H9 (cell line): ENCODE data around the gene PNMA5. TPM values are rescaled to one million over a fixed set of nuclear protein-coding genes. Genes with fewer than 3 reads are reported as not detected.

Source experiments
- DNase-seq: peaks from one replicate; pipeline ENCODE4 v3.0.0-alpha.2; 2017
- H2AFZ ChIP-seq: one replicate; pipeline ENCODE4 v1.6.1; 2013; ENCODE audit warnings: mild to moderate bottlenecking, low read length, control low read depth, moderate library complexity
- H2AK5ac ChIP-seq: 2 replicates; pipeline ENCODE4 v1.6.1; 2013; ENCODE audit warnings: low read length, control low read depth, mixed read lengths; ENCODE audit not compliant: insufficient read length
- H2BK120ac ChIP-seq: one replicate; pipeline ENCODE4 v1.6.1; 2013; ENCODE audit warnings: low read depth, mild to moderate bottlenecking, low read length, control low read depth, inconsistent platforms; ENCODE audit not compliant: poor library complexity, severe bottlenecking
- H2BK12ac ChIP-seq: 2 replicates; pipeline ENCODE4 v1.6.1; 2013; ENCODE audit warnings: low read length, control low read depth, mixed read lengths, low read depth; ENCODE audit not compliant: insufficient read length
- H2BK15ac ChIP-seq: 2 replicates; pipeline ENCODE4 v1.6.1; 2013; ENCODE audit warnings: low read depth, low read length, control low read depth
- H2BK20ac ChIP-seq: one replicate; pipeline ENCODE4 v1.6.1; 2013; ENCODE audit warnings: low read depth, mild to moderate bottlenecking, low read length, control low read depth, inconsistent platforms; ENCODE audit not compliant: poor library complexity, severe bottlenecking
- H2BK5ac ChIP-seq: 2 replicates; pipeline ENCODE4 v1.6.1; 2013; ENCODE audit warnings: low read length, control low read depth, mixed read lengths; ENCODE audit not compliant: insufficient read length
- H3K14ac ChIP-seq: 2 replicates; pipeline ENCODE4 v1.6.1; 2013; ENCODE audit warnings: low read length, control low read depth; ENCODE audit not compliant: insufficient read depth
- H3K18ac ChIP-seq: 2 replicates; pipeline ENCODE4 v1.6.1; 2013; ENCODE audit warnings: low read depth, mild to moderate bottlenecking, mixed read lengths, low read length, control low read depth; ENCODE audit not compliant: insufficient read length
- H3K23ac ChIP-seq: 2 replicates; pipeline ENCODE4 v1.6.1; 2013; ENCODE audit warnings: low read length, control low read depth, mixed read lengths, low read depth; ENCODE audit not compliant: insufficient read length
- H3K23me2 ChIP-seq: 2 replicates; pipeline ENCODE4 v1.6.1; 2013; ENCODE audit warnings: low read depth, mild to moderate bottlenecking, mixed read lengths, low read length, control low read depth; ENCODE audit not compliant: insufficient read length, poor library complexity, severe bottlenecking
- H3K27ac ChIP-seq: 2 replicates; pipeline ENCODE4 v1.5.1; 2013; ENCODE audit warnings: low read length, control low read depth, mixed read lengths, low read depth; ENCODE audit not compliant: insufficient read length
- H3K27me3 ChIP-seq: 2 replicates; pipeline ENCODE4 v1.6.1; 2013; ENCODE audit warnings: low read length, control low read depth, inconsistent platforms; ENCODE audit not compliant: insufficient read depth
- H3K4ac ChIP-seq: 2 replicates; pipeline ENCODE4 v1.6.1; 2013; ENCODE audit warnings: low read depth, mild to moderate bottlenecking, control low read depth, inconsistent platforms, low read length, moderate library complexity
- H3K4me1 ChIP-seq: 2 replicates; pipeline ENCODE4 v1.6.1; 2013; ENCODE audit warnings: low read length, control low read depth, inconsistent platforms; ENCODE audit not compliant: insufficient read depth
- H3K4me2 ChIP-seq: 2 replicates; pipeline ENCODE4 v1.6.1; 2013; ENCODE audit warnings: low read length, control low read depth, mixed read lengths; ENCODE audit not compliant: insufficient read length, insufficient read depth
- H3K56ac ChIP-seq: 2 replicates; pipeline ENCODE4 v1.6.1; 2013; ENCODE audit warnings: low read depth, mild to moderate bottlenecking, mixed read lengths, low read length, control low read depth; ENCODE audit not compliant: insufficient read length
- H3K79me1 ChIP-seq: 2 replicates; pipeline ENCODE4 v1.6.1; 2013; ENCODE audit warnings: low read depth, mild to moderate bottlenecking, moderate library complexity, low read length, control low read depth, inconsistent platforms; ENCODE audit not compliant: insufficient read depth, poor library complexity, severe bottlenecking
- H3K79me2 ChIP-seq: 2 replicates; pipeline ENCODE4 v1.6.1; 2013; ENCODE audit warnings: low read length, control low read depth, inconsistent platforms; ENCODE audit not compliant: insufficient read depth
- H3K9ac ChIP-seq: 2 replicates; pipeline ENCODE4 v1.6.1; 2013; ENCODE audit warnings: low read length, control low read depth, mixed read lengths; ENCODE audit not compliant: insufficient read length; ENCODE audit errors: extremely low read depth
- H3K9me3 ChIP-seq: one replicate; pipeline ENCODE4 v1.6.1; 2013; ENCODE audit warnings: low read depth, low read length, inconsistent platforms; ENCODE audit not compliant: control insufficient read depth
- H3T11ph ChIP-seq: one replicate; pipeline ENCODE4 v1.6.1; 2013; ENCODE audit warnings: mild to moderate bottlenecking, low read length, control low read depth, inconsistent platforms
- H4K20me1 ChIP-seq: one replicate; pipeline ENCODE4 v1.6.1; 2013; ENCODE audit not compliant: control insufficient read depth, insufficient read length, insufficient read depth
- H4K5ac ChIP-seq: 2 replicates; pipeline ENCODE4 v1.6.1; 2013; ENCODE audit warnings: low read depth, mild to moderate bottlenecking, mixed read lengths, low read length, control low read depth; ENCODE audit not compliant: insufficient read length
- H4K8ac ChIP-seq: replicated peaks from 2 replicates; pipeline ENCODE4 v1.6.1; 2013; ENCODE audit warnings: low read length, control low read depth, mixed read lengths, low read depth; ENCODE audit not compliant: insufficient read length
- H4K91ac ChIP-seq: 2 replicates; pipeline ENCODE4 v1.6.1; 2013; ENCODE audit warnings: low read depth, mild to moderate bottlenecking, moderate library complexity, mixed read lengths, low read length, control low read depth; ENCODE audit not compliant: insufficient read length
- H3K27ac Mint-ChIP-seq, 3 experiments: 2 replicates in 2 of 3; 3 replicates in 1 of 3; pipeline ENCODE4 v1.8.0; 2020 to 2021; ENCODE audit warnings: mixed read lengths in 3 of 3, mild to moderate bottlenecking in 1 of 3, moderate library complexity in 1 of 3
- H3K27me3 Mint-ChIP-seq: 2 replicates; pipeline ENCODE4 v1.8.0; 2021; ENCODE audit warnings: low read depth, mild to moderate bottlenecking, moderate library complexity, mixed read lengths
- H3K36me3 Mint-ChIP-seq, 3 experiments: 2 replicates in 2 of 3; 3 replicates in 1 of 3; pipeline ENCODE4 v1.8.0; 2020 to 2021; ENCODE audit warnings: low read depth in 3 of 3, mixed read lengths in 3 of 3; ENCODE audit not compliant: insufficient read depth in 1 of 3
- H3K4me1 Mint-ChIP-seq, 2 experiments: 2 replicates each; pipeline ENCODE4 v1.8.0; 2020; ENCODE audit warnings: mixed read lengths in 2 of 2
- H3K4me3 Mint-ChIP-seq, 2 experiments: 2 replicates in 1 of 2; 3 replicates in 1 of 2; pipeline ENCODE4 v1.8.0; 2020 to 2021; ENCODE audit warnings: mild to moderate bottlenecking in 2 of 2, mixed read lengths in 2 of 2, moderate library complexity in 1 of 2
- H3K9me3 Mint-ChIP-seq, 2 experiments: 2 replicates in 1 of 2; 3 replicates in 1 of 2; pipeline ENCODE4 v1.8.0; 2020; ENCODE audit warnings: mild to moderate bottlenecking in 2 of 2, mixed read lengths in 2 of 2, moderate library complexity in 1 of 2
- CTCF ChIP-seq: fragments of 200-600 bp; sonication (generic); conservative IDR thresholded peaks from 3 replicates; pipeline ENCODE4 v1.8.0; 2021; ENCODE audit warnings: antibody characterized with exemption, mild to moderate bottlenecking
- WGBS: extraction: QIAGEN DNeasy Blood & Tissue Kit; methylation state at CpG from one replicate; pipeline ENCODE4 v1.1.7; 2013; ENCODE audit warnings: missing lambda C conversion rate, low lambda C conversion rate, mixed read lengths; ENCODE audit not compliant: insufficient read length; ENCODE audit errors: extremely low coverage; 5-methylcytosine and 5-hydroxymethylcytosine counted together
- total RNA-seq: library from RNA; stranded (reverse); gene quantifications from 2 replicates; pipeline ENCODE4 v1.2.1, GENCODE V29; 2021

The PNMA5 gene
- total RNA-seq, 1 experiment from 2014 or later: not detected

- Histone ChIP-seq H3K27ac (no peak overlapping the region), H4K91ac (no peak overlapping the region), H3K4me1 (no peaks in the 10 kb centered on the region), H4K5ac (no peak overlapping the region), H3T11ph (no peak overlapping the region), H3K23ac (no peak overlapping the region), H2AFZ (no peak overlapping the region), H3K4ac (no peak overlapping the region), H3K9ac (no peak overlapping the region), H3K79me1 (no peaks in the 10 kb centered on the region), H3K9me3 (peaks cover 54% of the 10 kb centered on the region), H2BK12ac (no peak overlapping the region), H2BK15ac (no peak overlapping the region), H3K79me2 (no peaks in the 10 kb centered on the region), H3K23me2 (no peaks in the 10 kb centered on the region), H3K4me2 (no peak overlapping the region), H3K56ac (no peak overlapping the region), H3K27me3 (no peaks in the 10 kb centered on the region), H2BK5ac (no peak overlapping the region), H2BK20ac (no peak overlapping the region), H3K14ac (no peak overlapping the region), H3K18ac (no peak overlapping the region), H2BK120ac (no peak overlapping the region), H2AK5ac (no peak overlapping the region), H4K8ac (no peak overlapping the region), H4K20me1 (no peaks in the 10 kb centered on the region)
- DNase-seq: no peak
- TF ChIP-seq CTCF: no peak
- Mint-ChIP-seq H3K27ac (no peak overlapping the region; a peak in 1 of 7 replicates), H3K27me3 (peaks cover 3% of the 10 kb centered on the region; the same call in 1 of the 2 replicates), H3K36me3 (peaks cover 0 to 17% (median 5%) of the 10 kb centered on the region in 3 experiments; a peak in 5 of 7 replicates), H3K9me3 (peaks cover 67 to 81% of the 10 kb centered on the region in 2 experiments), H3K4me1 (no peaks in the 10 kb centered on the region), H3K4me3 (no peak overlapping the region)
- no CpG with 5 or more reads among the region's 11 CpGs for WGBS
Observed at GRCh38 chrX:152945021-152945979, 48.6 kb downstream of the PNMA5 start.
